ENCODE results near the gene HINT1.
A peak's percentile ranks its signal among the peaks of the same experiment; 100 is the strongest.
"Not testable (repeated sequence)": the region's sequence is repeated elsewhere in the genome, so short reads cannot be mapped to it uniquely, and the experiment has no call there.

HINT1 gene

GRCh38 chr5:131165119-131165727 lies at the start of gene HINT1:
Gene HINT1 (minus strand): TSS chr5:131165256. CDS start chr5:131165205, 51 bp downstream.
- DNase-seq (ENCODE audit: low read depth in 2 of 2), result peak; percentile 90 to 94

- DNase-seq (ENCODE audit: low read depth in 2 of 2), result no peak
Measured at GRCh38 chr5:131214609-131215227, 49.7 kb upstream of the HINT1 start.

- no peak for DNase-seq (ENCODE audit: low read depth in 2 of 2)
Measured at GRCh38 chr5:131212471-131213021, 47.5 kb upstream of the HINT1 start.

- no peak for DNase-seq (ENCODE audit: low read depth in 2 of 2)
Measured at GRCh38 chr5:131211669-131212068, 46.6 kb upstream of the HINT1 start.

GRCh38 chr5:131210151-131210510 lies 45.1 kb upstream of the HINT1 start:
- no peak for DNase-seq (ENCODE audit: low read depth in 2 of 2)

- DNase-seq (ENCODE audit: low read depth in 2 of 2), result peak in 1 of 2 donors; percentile 8
Measured at GRCh38 chr5:131209506-131210150, 44.6 kb upstream of the HINT1 start.

- DNase-seq (ENCODE audit: low read depth in 2 of 2), result no peak
Measured at GRCh38 chr5:131209175-131209505, 44.1 kb upstream of the HINT1 start.

- no peak for DNase-seq (ENCODE audit: low read depth in 2 of 2)
Measured at GRCh38 chr5:131206772-131207171, 41.7 kb upstream of the HINT1 start.

- no peak for DNase-seq (ENCODE audit: low read depth in 2 of 2)
Measured at GRCh38 chr5:131206061-131206460, 41.0 kb upstream of the HINT1 start.

- no peak for DNase-seq (ENCODE audit: low read depth in 2 of 2)
Measured at GRCh38 chr5:131204964-131205363, 39.9 kb upstream of the HINT1 start.

GRCh38 chr5:131200560-131200959 lies 35.5 kb upstream of the HINT1 start:
- no peak for DNase-seq (ENCODE audit: low read depth in 2 of 2)

- DNase-seq (ENCODE audit: low read depth in 2 of 2), result no peak
Measured at GRCh38 chr5:131198625-131199024, 33.6 kb upstream of the HINT1 start.

GRCh38 chr5:131196331-131196730 lies 31.3 kb upstream of the HINT1 start:
- DNase-seq (ENCODE audit: low read depth in 2 of 2), result no peak

- DNase-seq (ENCODE audit: low read depth in 2 of 2), result no peak
Measured at GRCh38 chr5:131195696-131196095, 30.6 kb upstream of the HINT1 start.

GRCh38 chr5:131194725-131195124 lies 29.7 kb upstream of the HINT1 start:
- DNase-seq (ENCODE audit: low read depth in 2 of 2), result no peak

GRCh38 chr5:131193897-131194296 lies 28.8 kb upstream of the HINT1 start:
- not testable (repeated sequence) for DNase-seq (ENCODE audit: low read depth in 2 of 2)

- DNase-seq (ENCODE audit: low read depth in 2 of 2), result no peak
Measured at GRCh38 chr5:131193106-131193505, 28.1 kb upstream of the HINT1 start.

- DNase-seq (ENCODE audit: low read depth in 2 of 2), result no peak
Measured at GRCh38 chr5:131186561-131187256, 21.7 kb upstream of the HINT1 start.

GRCh38 chr5:131185523-131186104 lies 20.6 kb upstream of the HINT1 start:
- DNase-seq (ENCODE audit: low read depth in 2 of 2), result no peak

- no peak for DNase-seq (ENCODE audit: low read depth in 2 of 2)
Measured at GRCh38 chr5:131182839-131183238, 17.8 kb upstream of the HINT1 start.

- no peak for DNase-seq (ENCODE audit: low read depth in 2 of 2)
Measured at GRCh38 chr5:131180407-131180806, 15.4 kb upstream of the HINT1 start.

- DNase-seq (ENCODE audit: low read depth in 2 of 2), result peak in 1 of 2 donors; percentile 9
Measured at GRCh38 chr5:131171276-131171810, 6.3 kb upstream of the HINT1 start.
